GM19438 (cell line): ENCODE results near the gene TMEM266.
"Not testable (repeated sequence)": the region's sequence is repeated elsewhere in the genome, so short reads cannot be mapped to it uniquely, and the experiment has no call there.

Experiments
- ATAC-seq: cut with Tn5 transposase; IDR thresholded peaks from one replicate; pipeline ENCODE4 v1.9.1; 2021; ENCODE audit warnings: low read depth; ENCODE audit not compliant: unreplicated experiment

TMEM266 gene, protein sequence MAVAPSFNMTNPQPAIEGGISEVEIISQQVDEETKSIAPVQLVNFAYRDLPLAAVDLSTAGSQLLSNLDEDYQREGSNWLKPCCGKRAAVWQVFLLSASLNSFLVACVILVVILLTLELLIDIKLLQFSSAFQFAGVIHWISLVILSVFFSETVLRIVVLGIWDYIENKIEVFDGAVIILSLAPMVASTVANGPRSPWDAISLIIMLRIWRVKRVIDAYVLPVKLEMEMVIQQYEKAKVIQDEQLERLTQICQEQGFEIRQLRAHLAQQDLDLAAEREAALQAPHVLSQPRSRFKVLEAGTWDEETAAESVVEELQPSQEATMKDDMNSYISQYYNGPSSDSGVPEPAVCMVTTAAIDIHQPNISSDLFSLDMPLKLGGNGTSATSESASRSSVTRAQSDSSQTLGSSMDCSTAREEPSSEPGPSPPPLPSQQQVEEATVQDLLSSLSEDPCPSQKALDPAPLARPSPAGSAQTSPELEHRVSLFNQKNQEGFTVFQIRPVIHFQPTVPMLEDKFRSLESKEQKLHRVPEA

DNA sequence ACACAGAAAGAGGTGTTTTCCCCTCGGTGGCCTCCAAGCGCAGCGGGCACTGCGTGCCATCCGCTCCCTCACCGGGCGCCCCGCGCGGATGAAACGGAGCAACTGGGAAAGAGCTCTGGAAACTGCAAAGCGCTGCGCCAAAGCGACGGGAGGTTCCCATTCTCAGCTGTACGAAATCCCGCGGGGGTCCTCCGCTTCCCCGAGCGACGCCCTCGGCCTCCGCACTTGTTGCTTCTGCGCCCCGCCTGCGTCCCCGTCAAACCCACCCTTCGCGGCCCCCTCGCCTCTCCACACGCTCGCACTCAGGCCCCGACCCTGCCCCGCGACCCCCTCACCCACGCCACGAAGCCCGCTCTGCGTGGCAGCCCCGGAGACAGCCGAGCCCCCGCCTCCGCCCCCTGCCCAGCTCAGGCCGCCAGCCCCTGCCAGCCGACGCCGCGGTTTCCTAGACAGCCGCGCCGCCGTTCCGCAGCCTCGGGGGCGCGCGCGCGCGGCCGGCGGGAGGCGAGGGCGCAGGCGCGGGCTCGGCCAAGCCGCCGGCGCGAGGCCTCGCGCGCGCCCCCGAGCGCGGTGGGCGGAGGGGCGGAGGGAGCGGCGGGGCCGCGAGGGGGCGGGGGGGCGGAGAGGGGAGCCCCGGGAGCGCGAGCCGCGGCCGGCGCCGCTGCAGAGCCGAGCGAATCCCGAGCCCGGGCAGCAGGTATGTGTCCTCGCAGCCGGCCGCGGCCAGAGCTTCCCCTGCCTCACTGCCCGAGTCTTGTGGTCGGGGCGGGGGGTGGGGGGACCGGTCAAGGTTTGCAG is at the start of gene TMEM266:
TMEM266 (plus strand) TSS at position 666 of the 798 bp plus-strand sequence. CDS start 74,279 bp downstream, outside the sequence.
- no peak for ATAC-seq

DNA sequence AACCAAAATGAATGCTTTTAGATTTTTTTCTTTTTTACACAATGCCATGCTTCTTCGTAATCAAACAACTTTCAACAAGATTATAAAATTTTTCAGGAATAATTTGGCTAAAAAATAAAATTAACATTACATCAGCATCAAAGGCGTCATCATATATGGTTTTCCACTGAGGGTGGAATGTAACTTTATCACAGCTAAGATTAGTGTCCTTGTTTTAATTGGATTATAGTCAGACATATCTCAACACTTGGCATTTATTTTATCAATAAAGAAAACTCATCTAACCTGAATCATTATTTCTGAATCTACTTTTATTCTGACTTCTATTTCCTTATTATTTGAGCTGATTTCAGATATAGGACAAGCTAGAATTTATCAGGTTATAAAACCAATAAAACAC is 49.2 kb upstream of the TMEM266 start:
- ATAC-seq = no peak

DNA sequence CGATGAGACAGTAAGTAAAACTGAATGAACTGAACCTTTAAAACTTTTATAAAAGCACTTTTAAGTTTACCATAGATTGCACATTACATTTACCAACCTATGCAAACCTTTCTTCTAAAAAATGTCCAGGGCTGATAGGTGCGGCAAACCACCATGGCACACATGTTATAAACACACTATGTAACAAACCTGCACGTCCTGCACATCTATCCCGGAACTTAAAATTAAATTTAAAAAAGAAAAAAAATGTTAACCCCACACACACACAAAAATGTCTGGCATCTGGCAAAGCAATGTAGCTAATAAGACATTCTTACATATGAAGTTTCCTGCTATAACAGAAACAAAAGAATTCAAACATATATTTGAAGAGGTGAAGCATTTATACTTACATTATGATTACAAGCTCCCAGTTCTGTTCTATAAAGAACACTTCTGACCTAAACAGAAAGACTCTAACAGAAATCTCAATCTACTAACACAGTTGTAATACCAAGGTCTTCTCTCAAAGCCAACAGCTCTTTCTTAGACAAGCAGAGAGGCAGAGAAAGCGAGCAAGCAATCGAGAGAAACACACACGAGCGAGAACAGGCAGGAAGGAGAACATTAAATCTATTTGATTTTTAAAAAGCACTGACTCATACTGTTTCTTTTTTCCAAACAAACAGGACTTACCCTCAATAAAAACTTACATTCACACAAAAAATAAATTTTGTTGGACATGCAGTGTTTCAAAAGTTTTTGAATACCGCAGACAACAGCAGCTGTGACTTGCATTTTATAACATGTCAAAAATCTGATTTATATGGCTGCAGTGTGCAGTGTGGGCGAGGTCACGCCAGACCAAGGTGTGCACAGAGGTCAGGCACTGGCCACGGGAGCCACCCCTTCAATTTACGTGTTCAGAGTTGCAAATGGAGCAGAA is 47.9 kb upstream of the TMEM266 start, which contains the start of gene NRG4:
NRG4 (minus strand) TSS at position 798 of the 925 bp plus-strand sequence. CDS start 1,194 bp downstream, outside the sequence.
- no peak for ATAC-seq

DNA sequence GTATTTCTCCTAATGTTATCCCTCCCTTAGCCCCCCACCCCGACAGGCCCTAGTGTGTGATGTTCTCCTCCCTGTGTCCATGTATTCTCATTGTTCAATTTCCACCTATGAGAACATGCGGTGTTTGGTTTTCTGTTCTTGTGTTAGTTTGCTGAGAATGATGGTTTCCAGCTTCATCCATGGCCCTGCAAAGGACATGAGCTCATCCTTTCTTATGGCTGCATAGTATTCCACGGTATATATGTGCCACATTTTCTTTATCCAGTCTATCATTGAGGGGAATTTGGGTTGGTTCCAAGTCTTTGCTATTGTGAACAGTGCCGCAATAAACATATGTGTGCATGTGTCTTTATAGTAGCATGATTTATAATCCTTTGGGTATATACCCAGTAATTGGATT is 46.3 kb upstream of the TMEM266 start:
- ATAC-seq = not testable (repeated sequence)

DNA sequence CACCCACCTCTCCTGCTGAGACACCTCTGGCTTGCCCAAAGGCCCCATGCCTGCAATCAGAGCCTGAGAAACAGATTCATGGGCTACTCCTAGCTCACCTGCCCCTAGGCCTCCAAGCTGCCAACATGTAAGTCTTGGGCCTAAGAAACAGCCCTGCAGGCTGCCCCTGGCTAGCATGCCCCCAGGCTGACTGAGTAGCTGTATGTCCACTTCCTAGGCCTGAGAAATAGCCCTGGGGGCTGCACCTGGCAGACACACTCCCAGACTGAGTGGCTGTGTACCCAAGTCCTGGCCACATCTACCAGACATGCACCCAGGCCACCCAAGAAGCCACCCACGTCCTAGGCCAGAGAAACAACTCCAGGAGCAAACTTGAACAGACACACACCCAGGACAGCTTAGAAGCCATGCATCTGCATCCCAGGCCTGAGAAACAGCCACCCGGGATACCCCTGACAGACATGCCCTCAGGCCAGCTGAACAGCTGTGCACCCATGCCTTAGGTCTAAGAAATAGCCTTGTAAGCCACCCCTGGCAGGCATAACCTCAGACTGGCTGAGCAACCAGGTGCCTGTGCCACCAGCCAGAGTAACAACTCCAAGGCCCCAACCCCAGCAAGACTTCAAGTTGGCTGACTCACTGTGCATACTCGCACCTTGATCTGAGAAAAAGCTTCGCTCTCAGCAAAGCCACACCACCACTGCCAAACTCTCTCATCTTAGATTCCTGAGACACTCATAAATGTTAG is 35.6 kb upstream of the TMEM266 start:
- ATAC-seq = no peak

DNA sequence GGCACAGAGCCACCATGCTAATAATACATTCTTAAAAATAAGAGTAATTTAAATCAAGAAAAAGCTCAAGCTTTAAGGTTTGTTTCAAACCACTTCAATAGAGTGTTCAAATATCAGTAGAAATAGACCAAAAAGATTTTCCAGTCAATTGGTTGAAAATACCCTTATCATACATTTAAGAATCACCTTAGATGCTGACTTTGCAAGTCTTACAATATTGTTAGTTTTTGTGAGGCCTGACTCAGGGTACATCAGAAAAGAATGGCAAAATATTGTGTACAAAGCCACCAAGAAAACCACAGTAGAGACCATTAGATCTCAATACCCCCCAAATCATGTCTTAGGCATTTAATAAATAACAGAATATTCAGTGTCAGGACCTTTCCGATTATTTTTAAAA is 27.7 kb upstream of the TMEM266 start:
- ATAC-seq = no peak

DNA sequence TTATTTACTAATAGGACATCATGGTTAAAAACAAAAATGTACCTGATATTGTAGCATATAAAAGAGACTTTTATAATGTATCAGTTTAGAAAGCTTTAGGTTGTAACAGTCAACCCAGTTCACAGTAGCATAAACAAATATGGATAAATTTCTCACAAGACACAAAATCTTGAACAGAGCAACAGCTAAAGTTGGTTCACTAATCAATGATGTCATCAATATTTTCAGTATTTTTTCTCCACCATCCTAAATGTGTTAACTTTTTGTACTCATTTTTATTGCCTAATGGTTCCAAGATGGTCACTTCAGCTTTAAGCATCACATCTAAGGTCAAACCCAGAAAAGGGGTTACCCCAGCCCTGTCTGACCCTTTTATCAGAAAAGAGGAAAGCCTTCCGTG is 26.3 kb upstream of the TMEM266 start:
- no peak for ATAC-seq

DNA sequence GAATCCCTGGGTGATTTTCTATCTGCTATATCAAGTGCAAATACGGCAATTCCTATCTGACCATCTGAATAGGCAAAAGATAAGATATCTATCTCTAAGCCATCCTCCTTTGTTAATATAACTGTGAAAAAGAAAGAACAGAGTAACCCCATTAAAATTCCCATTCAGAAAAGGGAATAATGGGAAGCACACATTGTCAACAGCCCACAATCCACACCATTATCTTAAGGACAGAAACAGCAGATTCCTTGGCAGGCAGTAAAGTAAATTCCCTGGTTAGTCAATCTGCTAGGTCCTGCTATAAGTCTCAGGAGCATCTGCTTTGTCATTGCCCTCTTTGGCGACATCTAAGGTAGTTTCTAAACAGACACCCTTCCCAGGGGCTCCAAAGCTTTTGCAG is 25.7 kb upstream of the TMEM266 start:
- no peak for ATAC-seq

DNA sequence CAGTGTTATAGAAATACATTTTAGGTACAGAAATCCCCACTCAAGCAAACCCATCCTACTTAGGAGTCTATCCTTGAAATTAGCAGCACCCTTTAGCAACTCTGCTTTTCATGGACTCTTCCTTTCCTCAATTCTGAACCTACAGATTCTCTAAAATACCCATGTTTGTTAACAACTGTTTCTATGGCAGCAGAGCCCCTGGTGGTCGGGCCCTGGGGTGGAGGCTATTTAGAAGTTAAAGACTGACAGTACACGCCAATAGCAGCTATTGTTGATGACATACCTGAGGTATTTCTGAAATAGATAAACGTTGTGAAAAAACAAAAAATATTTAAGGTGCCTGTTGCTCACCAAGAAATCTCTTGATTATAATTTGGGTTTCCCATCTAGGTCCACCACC is 24.2 kb upstream of the TMEM266 start:
- no peak for ATAC-seq

DNA sequence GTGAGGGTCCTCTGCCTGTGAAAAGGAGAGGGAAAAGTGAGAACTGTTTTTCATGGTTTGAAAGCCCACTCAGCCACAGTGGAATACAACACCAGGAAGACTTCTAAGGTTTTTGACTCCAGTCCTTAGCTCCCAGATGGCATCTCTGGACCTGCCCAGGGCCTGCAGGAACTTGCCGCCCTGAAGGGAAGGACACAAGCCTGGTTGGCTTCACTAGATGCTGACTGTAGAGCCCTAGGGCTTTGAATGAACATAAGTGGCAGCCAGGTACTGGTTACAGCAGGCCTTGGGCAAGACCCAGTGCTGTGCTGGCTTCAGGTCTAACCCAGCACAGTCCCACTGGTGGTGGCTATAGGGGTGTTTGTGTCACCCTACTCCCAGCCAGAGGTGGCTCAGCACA is 21.3 kb upstream of the TMEM266 start:
- no peak for ATAC-seq

DNA sequence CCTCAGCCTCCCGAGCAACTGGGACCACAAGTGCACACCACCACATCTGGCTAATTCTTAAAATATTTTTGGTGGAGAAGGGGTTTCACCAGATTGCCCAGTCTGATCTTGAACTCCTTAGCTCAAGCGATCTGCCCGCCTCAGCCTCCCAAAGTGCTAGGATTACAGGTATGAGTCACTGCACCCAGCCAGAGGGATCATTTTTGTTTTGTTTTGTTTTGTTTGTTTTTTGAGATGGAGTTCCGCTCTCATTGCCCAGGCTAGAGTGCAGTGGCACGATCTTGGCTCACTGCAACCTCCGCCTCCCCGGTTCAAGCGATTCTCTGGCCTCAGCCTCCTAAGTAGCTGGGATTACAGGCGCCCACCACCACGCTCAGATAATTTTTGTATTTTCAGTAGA is 5.6 kb upstream of the TMEM266 start:
- not testable (repeated sequence) for ATAC-seq

DNA sequence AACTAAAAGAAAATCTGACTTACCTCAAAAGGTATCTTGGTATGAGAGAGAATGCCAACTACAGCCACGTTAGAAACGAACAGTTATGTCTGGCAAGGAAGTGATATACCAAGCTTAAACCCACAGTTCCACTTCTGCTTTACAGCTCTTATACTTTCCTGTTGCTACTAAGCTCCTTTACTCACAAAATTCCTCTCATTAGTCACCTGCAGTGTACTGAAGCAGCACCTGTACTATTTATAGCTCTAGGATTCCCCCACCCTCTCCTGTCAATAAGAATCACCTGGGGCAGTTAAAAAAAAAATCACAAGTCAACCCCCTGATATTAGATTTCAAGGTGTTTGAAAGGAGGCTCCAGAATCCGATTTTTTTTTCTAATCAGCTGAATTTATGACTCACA is 2.9 kb upstream of the TMEM266 start:
- ATAC-seq = no peak

DNA sequence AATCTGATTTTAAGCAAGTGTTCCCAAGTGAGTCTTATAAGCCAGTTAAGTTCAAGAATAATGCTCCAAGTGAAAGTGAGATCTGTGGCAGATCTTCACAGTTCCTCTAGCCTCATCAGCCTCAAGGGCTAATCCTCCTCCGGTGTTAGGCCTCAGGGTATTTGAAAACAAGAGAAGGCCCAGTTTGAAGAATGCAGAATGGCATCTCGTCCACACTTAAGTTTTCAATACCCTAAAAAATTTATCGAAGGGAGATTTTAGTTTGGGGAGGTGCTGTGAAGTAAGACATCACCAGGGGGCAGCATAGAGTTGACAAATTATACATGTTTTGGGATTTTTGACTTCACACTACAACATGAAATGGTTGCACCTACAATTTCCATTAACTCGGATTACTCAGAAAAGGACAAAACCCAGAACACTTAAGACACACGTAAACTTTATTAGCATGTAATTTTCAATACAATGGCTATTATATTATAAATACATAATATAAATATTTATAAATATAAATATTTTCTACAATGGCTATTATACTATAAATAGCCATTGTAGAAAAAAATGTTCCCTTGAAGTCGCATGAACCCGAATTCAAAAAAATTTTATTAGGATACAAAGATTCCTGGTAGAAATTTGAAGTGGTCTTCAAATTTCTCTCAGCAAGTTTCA is 2.3 kb upstream of the TMEM266 start:
- ATAC-seq = no peak

DNA sequence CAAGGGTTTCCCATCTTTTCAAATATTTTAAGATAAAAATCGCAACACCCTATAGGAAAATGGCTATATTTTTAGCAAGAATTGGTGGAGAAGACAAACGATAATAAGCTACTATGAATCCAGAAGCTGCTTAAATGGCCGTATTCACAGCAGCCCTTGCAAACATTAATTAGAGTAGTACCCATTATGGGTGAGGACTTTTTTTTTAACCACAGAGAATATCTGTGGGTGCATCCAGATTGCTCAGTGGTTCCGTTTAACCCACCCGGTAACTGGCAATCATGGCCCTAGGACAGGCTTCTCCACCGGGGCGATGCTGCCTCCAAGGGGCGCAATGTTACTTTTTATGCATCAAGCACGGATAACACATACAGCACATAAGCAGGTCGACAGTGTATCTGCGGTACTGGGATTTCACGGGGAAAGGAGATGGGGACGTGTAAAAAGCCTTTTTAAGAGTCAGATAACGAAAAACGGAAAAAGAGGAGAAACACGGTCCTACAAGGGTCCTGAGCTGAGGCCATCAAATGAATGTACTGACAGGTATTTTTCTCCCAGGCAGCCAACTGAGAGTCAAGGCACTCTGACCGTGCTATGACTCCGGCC is 968 bp upstream of the TMEM266 start:
- ATAC-seq = no peak

DNA sequence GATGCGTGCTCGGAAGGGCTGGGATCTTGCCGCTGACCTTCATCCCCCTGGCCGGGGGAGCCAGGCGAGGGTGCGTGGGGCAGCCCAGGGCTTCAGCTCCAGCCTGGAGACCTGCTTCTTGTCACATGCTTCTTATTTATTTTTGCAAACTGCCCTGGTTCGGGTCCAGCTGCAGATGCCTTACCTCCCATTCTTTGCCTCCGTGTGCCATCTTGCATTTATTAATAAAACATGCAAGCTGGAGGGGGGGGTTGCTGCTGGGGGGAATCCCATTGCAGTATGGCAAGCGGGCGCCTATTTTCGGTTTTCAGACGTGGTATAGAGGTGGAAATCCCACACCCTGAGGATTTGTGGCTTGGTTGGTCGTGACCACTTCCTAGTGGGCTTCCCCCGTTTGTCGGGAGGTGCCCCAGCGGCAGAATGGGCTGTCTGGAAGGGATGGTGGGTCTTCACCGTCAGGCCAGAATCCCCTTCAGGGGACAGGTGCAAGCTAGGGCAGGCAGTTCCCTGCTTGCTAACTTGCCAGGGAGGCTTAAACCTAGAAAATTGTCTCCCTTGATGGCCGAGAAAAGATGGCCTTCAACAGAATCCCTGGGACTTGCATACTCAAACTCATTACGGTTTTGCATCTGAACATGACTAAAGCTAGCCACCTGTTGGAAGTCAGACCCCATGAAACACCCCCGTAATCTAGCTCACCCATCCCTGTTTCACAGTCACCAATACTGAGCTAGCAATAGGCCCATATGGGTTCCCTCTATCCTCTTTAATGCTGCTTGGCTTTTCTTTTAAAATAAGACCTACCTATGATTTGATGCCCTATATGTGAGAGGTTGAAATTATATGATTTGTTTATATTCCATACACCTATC is 569 bp downstream of the TMEM266 start:
- no peak for ATAC-seq

DNA sequence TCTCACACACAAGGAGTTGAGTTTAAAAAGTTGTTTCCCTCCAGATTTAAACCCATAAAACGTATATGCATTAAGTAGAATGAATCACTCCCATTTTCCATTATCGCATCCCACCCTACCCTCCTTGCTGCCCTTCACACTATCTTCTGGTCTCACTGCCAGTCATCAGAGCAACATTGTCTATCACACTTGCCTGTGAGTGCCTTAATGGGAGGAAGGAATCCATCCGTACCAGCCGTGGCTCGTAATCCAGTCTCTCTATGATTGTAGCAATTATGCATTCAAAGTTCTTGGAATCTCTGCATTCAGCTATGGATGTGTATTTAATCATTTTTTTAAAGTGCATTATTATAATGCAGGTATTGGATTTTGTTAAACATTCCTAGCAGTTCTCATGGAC is 1.9 kb downstream of the TMEM266 start:
- ATAC-seq = no peak

DNA sequence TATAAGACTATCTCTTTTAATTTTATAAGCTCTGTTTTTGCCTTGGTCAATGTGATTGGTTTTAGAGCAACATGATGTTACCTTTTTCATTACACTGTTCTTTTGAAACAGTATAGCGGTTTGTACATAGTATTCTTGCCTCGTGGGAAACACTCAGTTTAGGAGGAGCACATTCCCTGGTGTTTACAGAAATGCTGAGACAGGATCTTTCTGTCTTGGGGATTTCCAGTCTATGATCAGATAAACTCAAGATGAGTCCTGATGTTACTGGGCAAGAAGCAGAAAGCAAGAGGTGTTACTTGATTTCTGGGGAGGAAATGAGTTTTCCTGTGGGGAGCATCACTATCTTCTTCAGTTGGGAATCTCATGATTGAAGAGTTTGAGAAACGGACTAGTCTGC is 2.5 kb downstream of the TMEM266 start:
- ATAC-seq = no peak

DNA sequence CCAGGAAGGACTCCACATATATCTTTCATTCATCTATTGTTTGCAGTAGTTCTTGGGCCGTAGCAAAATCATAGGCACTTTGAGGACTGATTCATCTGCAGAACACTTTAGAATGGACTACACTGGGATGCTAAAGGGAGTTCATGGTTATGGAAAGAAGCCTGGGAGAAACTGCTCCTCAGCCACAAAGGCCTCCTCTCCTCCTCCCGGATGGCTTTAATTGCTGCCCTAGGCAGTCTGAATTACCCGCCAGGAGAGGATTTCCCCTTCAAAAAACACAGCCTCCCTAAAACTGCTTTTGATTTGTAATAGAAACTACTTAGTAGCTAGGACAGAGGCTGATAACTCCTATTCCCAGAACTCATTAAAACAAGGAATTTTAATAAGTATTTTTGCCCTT is 4.6 kb downstream of the TMEM266 start:
- no peak for ATAC-seq
